HepG2 (cell line): ENCODE data around the gene COG4. TPM values are rescaled to one million over a fixed set of nuclear protein-coding genes. Genes with fewer than 3 reads are reported as not detected.

Experiments used
- BRCA1 ChIP-seq: sonication (generic); formaldehyde crosslinking; IDR thresholded peaks from 2 replicates; pipeline ENCODE4 v1.4.0; 2020; ENCODE audit warnings: missing genetic modification reagents
- ELF3 ChIP-seq: IDR thresholded peaks from 2 replicates; pipeline ENCODE4 v1.6.1; 2016; ENCODE audit warnings: missing genetic modification reagents, missing compliant biosample characterization
- HMGA1 ChIP-seq: sonication (generic); formaldehyde crosslinking; conservative IDR thresholded peaks from 2 replicates; pipeline ENCODE4 v1.4.0; 2020; ENCODE audit warnings: missing genetic modification reagents
- ZNF138 ChIP-seq: sonication (generic); formaldehyde crosslinking; IDR thresholded peaks from 2 replicates; pipeline ENCODE4 v1.5.0; 2020; ENCODE audit warnings: mild to moderate bottlenecking, low read depth, missing genetic modification reagents
- ZNF235 ChIP-seq: sonication (generic); formaldehyde crosslinking; IDR thresholded peaks from 2 replicates; pipeline ENCODE4 v1.8.1; 2023; ENCODE audit warnings: mild to moderate bottlenecking, missing genetic modification reagents, borderline replicate concordance
- ZNF484 ChIP-seq: sonication (generic); formaldehyde crosslinking; IDR thresholded peaks from 2 replicates; pipeline ENCODE4 v1.5.1; 2020; ENCODE audit warnings: mild to moderate bottlenecking, low read depth, missing genetic modification reagents, borderline replicate concordance
- polyA plus RNA-seq, 8 experiments: library from polyadenylated mRNA; depleted of rRNA in 3 of 8; stranded (reverse) in 7 of 8; unstranded in 1 of 8; fragments of >200 nt; fragmentation: Illumina TruSeq in 4 of 8; extraction: Trizol in 4 of 8; gene quantifications; 2 replicates each; pipeline versions ENCODE4 v1.2.1 to v1.2.3, GENCODE V29; 2011 to 2016; ENCODE audit warnings: low read depth in 4 of 8, missing spikeins in 1 of 8, mixed read lengths in 1 of 8; ENCODE audit not compliant: insufficient read depth in 1 of 8
- total RNA-seq, 5 experiments: library from RNA; depleted of rRNA; stranded (reverse); fragments of >200 nt; fragmentation: Illumina TruSeq; extraction: Trizol; gene quantifications; 2 replicates each; pipeline ENCODE4 v1.2.3, GENCODE V29; 2016; ENCODE audit warnings: low read depth in 1 of 5
- TF ChIP-seq, protein P1 (sequence below): sonication (generic); formaldehyde crosslinking; IDR thresholded peaks from 2 replicates; pipeline ENCODE4 v1.4.0; 2020; ENCODE audit warnings: missing genetic modification reagents, borderline replicate concordance
- TF ChIP-seq, protein P2 (sequence below): sonication (generic); formaldehyde crosslinking; IDR thresholded peaks from 2 replicates; pipeline ENCODE4 v1.9.0; 2022; ENCODE audit warnings: missing genetic modification reagents, mild to moderate bottlenecking, borderline replicate concordance
- TF ChIP-seq, protein P3 (sequence below): sonication (generic); formaldehyde crosslinking; IDR thresholded peaks from 2 replicates; pipeline ENCODE4 v1.4.0; 2020; ENCODE audit warnings: missing genetic modification reagents, borderline replicate concordance
- TF ChIP-seq, protein P4 (sequence below): sonication (generic); formaldehyde crosslinking; IDR thresholded peaks from 2 replicates; pipeline ENCODE4 v1.4.0; 2020; ENCODE audit warnings: missing genetic modification reagents, borderline replicate concordance
- TF ChIP-seq, protein P5 (sequence below): sonication (generic); formaldehyde crosslinking; IDR thresholded peaks from 2 replicates; pipeline ENCODE4 v1.8.1; 2023; ENCODE audit warnings: mild to moderate bottlenecking, missing genetic modification reagents

The COG4 gene
- total and polyA plus RNA-seq, 2 of the 13 experiments (the other 11 are each of a cell fraction or from before 2014, with no cell fraction given): 51.1 to 73.8 TPM

DNA sequence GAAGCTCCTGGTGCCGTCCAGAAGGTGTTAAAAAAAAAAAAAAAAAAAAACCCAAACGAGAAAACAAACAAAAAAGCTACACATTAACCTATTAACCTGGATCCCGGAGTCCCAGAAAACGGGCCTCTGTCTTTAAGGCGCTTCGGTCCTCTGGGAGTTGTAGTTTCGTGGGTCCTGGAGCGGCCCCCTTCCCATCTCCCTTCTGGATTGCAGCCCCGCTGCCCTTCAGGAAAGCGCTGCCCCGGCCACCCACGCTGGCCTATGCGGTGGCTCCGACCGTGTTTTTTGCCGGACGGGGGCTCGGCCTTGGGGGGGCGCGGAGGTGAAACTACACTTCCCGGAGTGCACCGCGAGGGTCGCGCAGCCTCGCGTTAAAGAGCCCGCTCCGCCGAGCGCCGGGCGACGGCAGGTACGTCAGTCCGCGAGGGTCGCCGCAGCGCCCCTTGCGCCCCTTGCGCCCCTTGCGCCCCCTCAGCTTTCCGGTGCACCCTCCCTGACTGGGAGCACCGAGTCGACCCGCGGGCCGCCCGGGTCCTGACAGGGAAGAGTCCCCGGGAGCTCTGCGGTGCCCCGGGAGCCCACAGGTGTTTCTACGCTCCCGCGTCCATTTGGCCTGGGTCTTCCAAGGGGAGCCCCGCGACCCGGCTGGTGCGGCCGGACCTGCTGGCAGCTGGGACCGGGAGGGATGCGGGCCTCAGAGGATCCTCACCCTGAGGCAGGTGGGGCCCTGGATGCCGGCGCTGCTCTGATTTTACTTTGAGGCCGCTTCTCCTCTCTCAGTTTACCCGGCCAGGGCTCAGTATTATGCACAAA is 68.9 kb downstream of the COG4 start, which contains the start of gene FCSK (continued):
- TF ChIP-seq, protein P1, sequence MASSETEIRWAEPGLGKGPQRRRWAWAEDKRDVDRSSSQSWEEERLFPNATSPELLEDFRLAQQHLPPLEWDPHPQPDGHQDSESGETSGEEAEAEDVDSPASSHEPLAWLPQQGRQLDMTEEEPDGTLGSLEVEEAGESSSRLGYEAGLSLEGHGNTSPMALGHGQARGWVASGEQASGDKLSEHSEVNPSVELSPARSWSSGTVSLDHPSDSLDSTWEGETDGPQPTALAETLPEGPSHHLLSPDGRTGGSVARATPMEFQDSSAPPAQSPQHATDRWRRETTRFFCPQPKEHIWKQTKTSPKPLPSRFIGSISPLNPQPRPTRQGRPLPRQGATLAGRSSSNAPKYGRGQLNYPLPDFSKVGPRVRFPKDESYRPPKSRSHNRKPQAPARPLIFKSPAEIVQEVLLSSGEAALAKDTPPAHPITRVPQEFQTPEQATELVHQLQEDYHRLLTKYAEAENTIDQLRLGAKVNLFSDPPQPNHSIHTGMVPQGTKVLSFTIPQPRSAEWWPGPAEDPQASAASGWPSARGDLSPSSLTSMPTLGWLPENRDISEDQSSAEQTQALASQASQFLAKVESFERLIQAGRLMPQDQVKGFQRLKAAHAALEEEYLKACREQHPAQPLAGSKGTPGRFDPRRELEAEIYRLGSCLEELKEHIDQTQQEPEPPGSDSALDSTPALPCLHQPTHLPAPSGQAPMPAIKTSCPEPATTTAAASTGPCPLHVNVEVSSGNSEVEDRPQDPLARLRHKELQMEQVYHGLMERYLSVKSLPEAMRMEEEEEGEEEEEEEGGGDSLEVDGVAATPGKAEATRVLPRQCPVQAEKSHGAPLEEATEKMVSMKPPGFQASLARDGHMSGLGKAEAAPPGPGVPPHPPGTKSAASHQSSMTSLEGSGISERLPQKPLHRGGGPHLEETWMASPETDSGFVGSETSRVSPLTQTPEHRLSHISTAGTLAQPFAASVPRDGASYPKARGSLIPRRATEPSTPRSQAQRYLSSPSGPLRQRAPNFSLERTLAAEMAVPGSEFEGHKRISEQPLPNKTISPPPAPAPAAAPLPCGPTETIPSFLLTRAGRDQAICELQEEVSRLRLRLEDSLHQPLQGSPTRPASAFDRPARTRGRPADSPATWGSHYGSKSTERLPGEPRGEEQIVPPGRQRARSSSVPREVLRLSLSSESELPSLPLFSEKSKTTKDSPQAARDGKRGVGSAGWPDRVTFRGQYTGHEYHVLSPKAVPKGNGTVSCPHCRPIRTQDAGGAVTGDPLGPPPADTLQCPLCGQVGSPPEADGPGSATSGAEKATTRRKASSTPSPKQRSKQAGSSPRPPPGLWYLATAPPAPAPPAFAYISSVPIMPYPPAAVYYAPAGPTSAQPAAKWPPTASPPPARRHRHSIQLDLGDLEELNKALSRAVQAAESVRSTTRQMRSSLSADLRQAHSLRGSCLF (CRISPR knock-in tag): peak; percentile 89; the same call in 1 of the 2 replicates
- TF ChIP-seq, protein P2, sequence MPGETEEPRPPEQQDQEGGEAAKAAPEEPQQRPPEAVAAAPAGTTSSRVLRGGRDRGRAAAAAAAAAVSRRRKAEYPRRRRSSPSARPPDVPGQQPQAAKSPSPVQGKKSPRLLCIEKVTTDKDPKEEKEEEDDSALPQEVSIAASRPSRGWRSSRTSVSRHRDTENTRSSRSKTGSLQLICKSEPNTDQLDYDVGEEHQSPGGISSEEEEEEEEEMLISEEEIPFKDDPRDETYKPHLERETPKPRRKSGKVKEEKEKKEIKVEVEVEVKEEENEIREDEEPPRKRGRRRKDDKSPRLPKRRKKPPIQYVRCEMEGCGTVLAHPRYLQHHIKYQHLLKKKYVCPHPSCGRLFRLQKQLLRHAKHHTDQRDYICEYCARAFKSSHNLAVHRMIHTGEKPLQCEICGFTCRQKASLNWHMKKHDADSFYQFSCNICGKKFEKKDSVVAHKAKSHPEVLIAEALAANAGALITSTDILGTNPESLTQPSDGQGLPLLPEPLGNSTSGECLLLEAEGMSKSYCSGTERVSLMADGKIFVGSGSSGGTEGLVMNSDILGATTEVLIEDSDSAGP (CRISPR knock-in tag): peak; percentile 100
- TF ChIP-seq ZNF235 (peak; percentile 86; the same call in 1 of the 2 replicates), ZNF484 (CRISPR knock-in tag) (peak; percentile 70; the same call in 1 of the 2 replicates), HMGA1 (CRISPR knock-in tag) (no peak), BRCA1 (CRISPR knock-in tag) (peak; percentile 97; the same call in 1 of the 2 replicates), ZNF138 (CRISPR knock-in tag) (no peak), ELF3 (no peak)
- TF ChIP-seq, protein P3, sequence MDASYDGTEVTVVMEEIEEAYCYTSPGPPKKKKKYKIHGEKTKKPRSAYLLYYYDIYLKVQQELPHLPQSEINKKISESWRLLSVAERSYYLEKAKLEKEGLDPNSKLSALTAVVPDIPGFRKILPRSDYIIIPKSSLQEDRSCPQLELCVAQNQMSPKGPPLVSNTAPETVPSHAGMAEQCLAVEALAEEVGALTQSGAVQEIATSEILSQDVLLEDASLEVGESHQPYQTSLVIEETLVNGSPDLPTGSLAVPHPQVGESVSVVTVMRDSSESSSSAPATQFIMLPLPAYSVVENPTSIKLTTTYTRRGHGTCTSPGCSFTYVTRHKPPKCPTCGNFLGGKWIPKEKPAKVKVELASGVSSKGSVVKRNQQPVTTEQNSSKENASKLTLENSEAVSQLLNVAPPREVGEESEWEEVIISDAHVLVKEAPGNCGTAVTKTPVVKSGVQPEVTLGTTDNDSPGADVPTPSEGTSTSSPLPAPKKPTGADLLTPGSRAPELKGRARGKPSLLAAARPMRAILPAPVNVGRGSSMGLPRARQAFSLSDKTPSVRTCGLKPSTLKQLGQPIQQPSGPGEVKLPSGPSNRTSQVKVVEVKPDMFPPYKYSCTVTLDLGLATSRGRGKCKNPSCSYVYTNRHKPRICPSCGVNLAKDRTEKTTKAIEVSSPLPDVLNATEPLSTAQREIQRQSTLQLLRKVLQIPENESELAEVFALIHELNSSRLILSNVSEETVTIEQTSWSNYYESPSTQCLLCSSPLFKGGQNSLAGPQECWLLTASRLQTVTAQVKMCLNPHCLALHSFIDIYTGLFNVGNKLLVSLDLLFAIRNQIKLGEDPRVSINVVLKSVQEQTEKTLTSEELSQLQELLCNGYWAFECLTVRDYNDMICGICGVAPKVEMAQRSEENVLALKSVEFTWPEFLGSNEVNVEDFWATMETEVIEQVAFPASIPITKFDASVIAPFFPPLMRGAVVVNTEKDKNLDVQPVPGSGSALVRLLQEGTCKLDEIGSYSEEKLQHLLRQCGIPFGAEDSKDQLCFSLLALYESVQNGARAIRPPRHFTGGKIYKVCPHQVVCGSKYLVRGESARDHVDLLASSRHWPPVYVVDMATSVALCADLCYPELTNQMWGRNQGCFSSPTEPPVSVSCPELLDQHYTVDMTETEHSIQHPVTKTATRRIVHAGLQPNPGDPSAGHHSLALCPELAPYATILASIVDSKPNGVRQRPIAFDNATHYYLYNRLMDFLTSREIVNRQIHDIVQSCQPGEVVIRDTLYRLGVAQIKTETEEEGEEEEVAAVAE (CRISPR knock-in tag): peak; percentile 49; the same call in 1 of the 2 replicates
- TF ChIP-seq, protein P4, sequence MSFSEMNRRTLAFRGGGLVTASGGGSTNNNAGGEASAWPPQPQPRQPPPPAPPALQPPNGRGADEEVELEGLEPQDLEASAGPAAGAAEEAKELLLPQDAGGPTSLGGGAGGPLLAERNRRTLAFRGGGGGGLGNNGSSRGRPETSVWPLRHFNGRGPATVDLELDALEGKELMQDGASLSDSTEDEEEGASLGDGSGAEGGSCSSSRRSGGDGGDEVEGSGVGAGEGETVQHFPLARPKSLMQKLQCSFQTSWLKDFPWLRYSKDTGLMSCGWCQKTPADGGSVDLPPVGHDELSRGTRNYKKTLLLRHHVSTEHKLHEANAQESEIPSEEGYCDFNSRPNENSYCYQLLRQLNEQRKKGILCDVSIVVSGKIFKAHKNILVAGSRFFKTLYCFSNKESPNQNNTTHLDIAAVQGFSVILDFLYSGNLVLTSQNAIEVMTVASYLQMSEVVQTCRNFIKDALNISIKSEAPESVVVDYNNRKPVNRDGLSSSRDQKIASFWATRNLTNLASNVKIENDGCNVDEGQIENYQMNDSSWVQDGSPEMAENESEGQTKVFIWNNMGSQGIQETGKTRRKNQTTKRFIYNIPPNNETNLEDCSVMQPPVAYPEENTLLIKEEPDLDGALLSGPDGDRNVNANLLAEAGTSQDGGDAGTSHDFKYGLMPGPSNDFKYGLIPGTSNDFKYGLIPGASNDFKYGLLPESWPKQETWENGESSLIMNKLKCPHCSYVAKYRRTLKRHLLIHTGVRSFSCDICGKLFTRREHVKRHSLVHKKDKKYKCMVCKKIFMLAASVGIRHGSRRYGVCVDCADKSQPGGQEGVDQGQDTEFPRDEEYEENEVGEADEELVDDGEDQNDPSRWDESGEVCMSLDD (CRISPR knock-in tag): peak; percentile 99
- TF ChIP-seq, protein P5, sequence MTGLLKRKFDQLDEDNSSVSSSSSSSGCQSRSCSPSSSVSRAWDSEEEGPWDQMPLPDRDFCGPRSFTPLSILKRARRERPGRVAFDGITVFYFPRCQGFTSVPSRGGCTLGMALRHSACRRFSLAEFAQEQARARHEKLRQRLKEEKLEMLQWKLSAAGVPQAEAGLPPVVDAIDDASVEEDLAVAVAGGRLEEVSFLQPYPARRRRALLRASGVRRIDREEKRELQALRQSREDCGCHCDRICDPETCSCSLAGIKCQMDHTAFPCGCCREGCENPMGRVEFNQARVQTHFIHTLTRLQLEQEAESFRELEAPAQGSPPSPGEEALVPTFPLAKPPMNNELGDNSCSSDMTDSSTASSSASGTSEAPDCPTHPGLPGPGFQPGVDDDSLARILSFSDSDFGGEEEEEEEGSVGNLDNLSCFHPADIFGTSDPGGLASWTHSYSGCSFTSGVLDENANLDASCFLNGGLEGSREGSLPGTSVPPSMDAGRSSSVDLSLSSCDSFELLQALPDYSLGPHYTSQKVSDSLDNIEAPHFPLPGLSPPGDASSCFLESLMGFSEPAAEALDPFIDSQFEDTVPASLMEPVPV (CRISPR knock-in tag): peak; percentile 88; the same call in 1 of the 2 replicates
